OCI-M2 (cell line): ENCODE results near the gene KIF19.

ENCODE experiments used
- DNase-seq: peaks from one replicate; lab custom pipeline; 2025; ENCODE audit not compliant: unreplicated experiment; lab: John Stamatoyannopoulos, UW

The KIF19 gene

GRCh38 chr17:74303305-74303704, 22.7 kb upstream of the KIF19 start:
- DNase-seq = no peak

- DNase-seq = no peak
Measured at GRCh38 chr17:74304184-74304583, 21.8 kb upstream of the KIF19 start.

- DNase-seq = no peak
Measured at GRCh38 chr17:74305865-74306654, 20.0 kb upstream of the KIF19 start.

GRCh38 chr17:74307984-74308773, 17.8 kb upstream of the KIF19 start:
- no peak for DNase-seq

- DNase-seq = no peak
Measured at GRCh38 chr17:74309902-74310301, 16.1 kb upstream of the KIF19 start.

- no peak for DNase-seq
Measured at GRCh38 chr17:74314877-74315276, 11.1 kb upstream of the KIF19 start.

GRCh38 chr17:74316220-74316619, 9.8 kb upstream of the KIF19 start:
- DNase-seq = no peak

- no peak for DNase-seq
Measured at GRCh38 chr17:74317071-74317470, 9.0 kb upstream of the KIF19 start.

GRCh38 chr17:74318391-74318790, 7.6 kb upstream of the KIF19 start:
- no peak for DNase-seq

GRCh38 chr17:74324521-74324920, 1.5 kb upstream of the KIF19 start:
- no peak for DNase-seq

GRCh38 chr17:74325376-74325742, 667 bp upstream of the KIF19 start:
- no peak for DNase-seq

- no peak for DNase-seq
Measured at GRCh38 chr17:74326506-74326905, 480 bp downstream of the KIF19 start.

GRCh38 chr17:74328487-74328886, 2.5 kb downstream of the KIF19 start:
- DNase-seq = no peak

- DNase-seq = no peak
Measured at GRCh38 chr17:74329378-74329777, 3.4 kb downstream of the KIF19 start.

GRCh38 chr17:74330446-74330845, 4.4 kb downstream of the KIF19 start:
- DNase-seq = no peak

GRCh38 chr17:74332017-74332650, 6.1 kb downstream of the KIF19 start:
- DNase-seq = no peak

GRCh38 chr17:74332763-74333283, 6.8 kb downstream of the KIF19 start:
- DNase-seq = no peak

- no peak for DNase-seq
Measured at GRCh38 chr17:74334393-74335039, 8.5 kb downstream of the KIF19 start.

GRCh38 chr17:74335529-74336062, 9.6 kb downstream of the KIF19 start:
- DNase-seq = no peak

GRCh38 chr17:74336307-74336706, 10.3 kb downstream of the KIF19 start:
- no peak for DNase-seq
